ENCODE data around the gene TTN.
"Not testable (repeated sequence)": the region's sequence is repeated elsewhere in the genome, so short reads cannot be mapped to it uniquely, and the experiment has no call there.

Gene TTN

GRCh38 chr2:178526256-178526655, 281.0 kb downstream of the TTN start:
- DNase-seq = no peak

DNA sequence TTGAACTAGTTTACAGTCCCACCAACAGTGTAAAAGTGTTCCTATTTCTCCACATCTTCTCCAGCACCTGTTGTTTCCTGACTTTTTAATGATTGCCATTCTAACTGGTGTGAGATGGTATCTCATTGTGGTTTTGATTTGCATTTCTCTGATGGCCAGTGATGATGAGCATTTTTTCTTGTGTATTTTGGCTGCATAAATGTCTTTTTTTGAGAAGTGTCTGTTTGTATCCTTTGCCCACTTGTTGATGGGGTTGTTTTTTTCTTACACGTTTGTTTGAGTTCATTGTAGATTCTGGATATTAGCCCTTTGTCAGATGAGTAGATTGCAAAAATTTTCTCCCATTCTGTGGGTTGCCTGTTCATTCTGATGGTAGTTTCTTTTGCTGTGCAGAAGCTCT, 281.8 kb downstream of the TTN start:
- not testable (repeated sequence) for DNase-seq

DNA sequence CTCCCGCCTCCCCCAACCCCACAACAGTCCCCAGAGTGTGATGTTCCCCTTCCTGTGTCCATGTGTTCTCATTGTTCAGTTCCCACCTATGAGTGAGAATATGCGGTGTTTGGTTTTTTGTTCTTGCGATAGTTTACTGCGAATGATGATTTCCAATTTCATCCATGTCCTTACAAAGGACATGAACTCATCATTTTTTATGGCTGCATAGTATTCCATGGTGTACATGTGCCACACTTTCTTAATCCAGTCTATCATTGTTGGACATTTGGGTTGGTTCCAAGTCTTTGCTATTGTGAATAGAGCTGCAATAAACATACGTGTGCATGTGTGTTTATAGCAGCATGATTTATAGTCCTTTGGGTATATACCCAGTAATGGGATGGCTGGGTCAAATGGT, 282.2 kb downstream of the TTN start:
- DNase-seq = not testable (repeated sequence)

- no peak for DNase-seq
Observed at GRCh38 chr2:178523596-178524134, 283.6 kb downstream of the TTN start.

DNA sequence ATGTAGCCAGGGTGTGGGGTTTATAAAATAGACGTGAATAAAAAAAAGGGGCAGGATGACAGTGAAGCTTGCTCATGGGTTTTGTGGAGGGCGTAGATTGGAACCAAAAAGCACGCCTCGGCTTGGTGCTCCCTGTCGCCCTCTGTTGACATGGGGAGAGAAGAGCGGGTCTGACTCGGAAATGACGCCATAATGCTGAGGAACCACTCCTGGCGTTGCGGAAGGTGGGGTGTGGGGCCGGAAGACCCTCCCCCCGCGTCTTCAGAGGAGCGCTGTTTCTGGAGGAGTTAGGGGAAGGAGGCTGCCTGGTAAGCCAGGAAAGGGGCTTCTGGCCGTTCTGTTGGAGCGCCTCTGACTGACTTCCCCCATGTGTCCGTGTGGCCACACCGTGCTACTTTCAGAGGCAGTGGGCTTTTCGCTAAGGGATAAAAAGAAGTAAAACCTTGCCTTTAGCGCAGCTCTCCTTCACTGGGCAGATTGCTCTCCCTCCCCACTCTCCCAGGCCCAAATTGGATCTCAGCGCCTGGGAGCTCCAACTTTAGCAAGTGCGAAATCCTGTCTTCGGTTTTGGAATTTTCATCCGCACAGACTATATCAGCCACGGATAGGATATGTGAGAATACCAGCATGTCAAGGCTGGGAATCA, 284.1 kb downstream of the TTN start:
- peak; percentile 68 for DNase-seq

DNA sequence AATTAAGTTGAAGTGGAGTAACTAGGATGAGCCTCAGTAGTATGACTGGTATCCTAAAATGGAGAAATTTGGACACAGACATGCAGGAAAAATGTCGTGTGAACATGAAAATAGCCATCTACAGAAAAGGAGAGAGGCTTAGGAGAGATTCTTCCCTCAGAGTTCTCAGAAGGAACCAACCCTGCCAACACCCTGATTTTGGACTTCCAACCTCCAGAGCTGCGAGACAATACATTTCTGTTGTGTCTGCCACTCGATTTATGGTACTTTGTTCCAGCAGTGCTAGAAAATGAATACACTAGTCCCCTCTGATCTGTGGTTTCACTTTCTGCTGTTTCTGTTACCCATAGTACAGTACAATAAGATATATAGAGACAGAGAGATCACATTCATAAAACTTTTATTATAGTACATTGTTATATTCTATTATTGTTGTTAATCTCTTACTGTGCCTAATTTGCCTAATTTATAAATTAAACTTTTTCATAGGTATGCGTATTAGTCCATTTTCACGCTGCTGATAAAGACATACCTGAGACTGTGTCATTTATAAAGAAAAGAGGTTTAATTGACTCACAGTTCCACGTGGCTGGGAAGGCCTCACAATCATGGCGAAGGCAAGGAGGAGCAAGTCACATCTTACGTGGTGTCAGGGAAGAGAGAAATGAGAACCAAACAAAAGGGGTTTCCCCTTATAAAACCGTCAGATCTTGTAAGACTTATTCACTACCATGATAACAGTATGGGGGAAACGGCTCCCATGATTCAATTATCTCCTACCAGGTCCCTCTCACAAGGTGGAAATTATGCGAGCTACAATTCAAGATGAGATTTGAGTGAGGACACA, 285.7 kb downstream of the TTN start:
- DNase-seq = no peak

DNA sequence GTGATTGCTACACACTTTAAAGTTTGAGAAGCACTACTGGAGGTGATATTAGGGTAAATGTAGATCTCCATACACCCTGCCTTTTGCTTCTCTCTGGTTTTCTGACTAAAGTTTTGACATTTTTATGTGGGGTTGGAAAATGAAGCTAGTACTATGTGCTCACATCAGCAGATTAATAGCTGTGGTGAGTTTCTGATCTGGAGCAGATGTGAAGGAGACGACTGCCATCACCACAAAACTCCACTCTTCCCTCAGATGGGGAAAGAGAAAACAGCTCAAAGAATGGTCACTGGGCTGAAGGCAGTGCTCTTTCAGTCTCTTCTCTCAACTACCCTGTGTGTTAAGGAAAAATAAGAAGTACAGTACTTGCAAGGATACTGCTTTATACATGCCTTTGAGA, 289.7 kb downstream of the TTN start:
- no peak for DNase-seq

GRCh38 chr2:178514664-178515063, 292.6 kb downstream of the TTN start:
- no peak for DNase-seq

DNA sequence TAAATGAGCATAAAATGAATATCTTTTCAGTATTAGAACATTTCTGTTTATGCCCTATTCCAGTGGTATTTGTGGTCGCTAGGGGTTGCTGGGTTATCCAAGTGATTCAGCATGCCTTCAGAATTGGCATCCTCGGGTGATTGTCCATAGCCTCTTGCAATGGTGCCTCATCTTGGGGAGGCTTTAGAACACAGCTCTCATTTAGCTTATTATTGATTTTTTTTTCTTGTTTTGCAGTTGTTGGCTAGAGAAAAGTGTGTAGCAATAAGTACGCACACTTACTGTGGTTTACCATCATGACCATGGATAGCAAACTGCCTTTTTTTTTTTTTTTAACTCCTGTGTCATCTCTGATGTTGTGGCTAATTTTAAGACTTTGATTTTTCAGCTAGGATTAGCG, 293.3 kb downstream of the TTN start:
- no peak for DNase-seq

DNA sequence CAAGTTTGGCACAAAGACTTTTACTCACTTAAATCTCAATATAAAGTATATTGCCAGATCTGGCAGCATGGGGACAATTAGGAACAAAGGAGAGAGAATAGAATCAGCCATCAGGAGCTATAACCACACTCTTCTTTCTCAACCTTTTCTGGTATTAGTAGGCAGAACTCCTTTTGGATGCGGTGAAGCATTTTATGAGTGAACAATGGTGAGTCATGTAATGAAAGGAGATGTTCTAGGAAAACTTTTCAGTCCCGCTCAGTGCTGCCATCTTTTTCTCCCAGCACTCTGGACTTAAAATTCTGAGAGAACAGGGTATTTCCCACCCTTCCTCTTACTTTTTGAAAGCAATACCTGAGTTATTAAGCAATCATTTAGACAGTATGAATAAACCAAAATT, 294.7 kb downstream of the TTN start:
- no peak for DNase-seq

- DNase-seq = no peak
Observed at GRCh38 chr2:178510384-178510783, 296.8 kb downstream of the TTN start.

DNA sequence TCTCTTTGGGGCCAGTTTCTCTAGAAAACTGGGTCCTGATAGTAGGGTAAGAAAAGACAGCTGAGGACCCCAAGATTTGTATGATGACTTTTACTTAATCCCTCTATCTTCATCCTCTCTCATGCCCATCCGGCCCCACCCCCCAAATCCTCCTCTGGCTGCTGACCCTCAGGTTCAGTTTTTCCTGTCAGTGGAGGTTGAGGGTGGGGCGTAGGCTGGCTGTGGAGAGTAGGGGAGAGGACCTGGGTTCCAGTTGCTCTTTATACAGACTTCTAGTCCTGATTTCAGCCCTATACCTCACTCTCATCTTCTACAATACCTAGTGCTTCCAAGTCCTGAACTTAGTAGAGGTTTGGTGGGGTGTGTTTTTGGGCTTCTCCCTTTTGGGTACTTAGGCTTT, 298.6 kb downstream of the TTN start:
- DNase-seq = no peak

DNA sequence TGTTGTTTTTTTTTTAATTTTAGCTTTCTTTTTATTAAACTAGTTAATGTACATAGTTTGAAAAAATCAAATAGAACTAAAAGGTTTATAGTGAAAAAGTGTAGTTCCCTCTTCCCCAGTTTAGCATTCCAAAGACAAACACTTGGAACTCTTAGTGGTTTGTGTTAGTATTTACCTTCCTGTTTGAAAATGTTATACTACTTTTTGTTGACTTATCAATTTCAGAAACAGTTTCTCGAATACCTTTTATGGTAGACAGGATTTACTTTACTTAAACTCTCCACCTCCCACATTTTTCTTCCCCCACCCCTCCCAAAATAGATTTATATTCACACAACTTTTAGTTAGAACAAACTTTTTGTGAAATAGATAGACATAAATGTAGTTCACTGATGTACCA, 300.3 kb downstream of the TTN start:
- DNase-seq = no peak

DNA sequence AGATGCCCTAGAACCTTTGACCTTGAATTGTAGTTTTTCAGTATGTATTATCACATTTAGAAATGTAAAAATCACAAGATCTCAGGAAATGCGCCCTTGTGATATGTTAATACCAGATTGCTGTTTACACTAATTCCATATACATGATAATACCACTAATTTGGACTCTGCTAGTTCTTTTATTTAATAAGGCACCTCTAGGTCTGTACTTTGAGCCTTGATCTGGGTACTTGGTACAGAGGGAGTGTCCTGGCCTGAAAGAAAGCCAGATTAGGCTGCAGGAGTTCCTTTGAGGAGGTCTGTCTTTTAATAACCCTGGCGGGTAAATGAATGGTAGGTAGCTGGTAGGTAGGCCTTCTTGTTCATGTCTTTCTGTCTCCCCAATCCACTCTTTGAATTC, 300.7 kb downstream of the TTN start:
- DNase-seq = no peak

DNA sequence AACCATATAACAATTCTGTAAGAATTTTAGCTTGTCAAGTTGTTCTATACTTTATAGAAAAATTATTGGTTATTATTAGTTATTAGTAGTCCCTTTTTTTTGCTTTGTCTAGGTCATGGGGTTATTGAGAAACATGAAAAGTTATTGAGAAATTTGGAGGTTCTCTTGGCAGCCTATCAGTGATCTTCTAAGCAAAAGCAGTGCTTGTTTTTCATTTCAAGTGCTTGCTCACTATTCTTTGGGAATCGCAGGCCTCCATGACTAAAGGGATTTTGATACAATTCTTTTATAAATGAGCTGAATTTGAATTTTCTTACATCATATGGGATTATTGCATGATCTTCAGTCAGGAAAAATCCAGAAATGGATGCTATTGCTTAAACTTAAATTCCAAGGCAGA, 301.1 kb downstream of the TTN start:
- DNase-seq = no peak

- no peak for DNase-seq
Observed at GRCh38 chr2:178502751-178503150, 304.5 kb downstream of the TTN start.

GRCh38 chr2:178499640-178500039, 307.6 kb downstream of the TTN start:
- no peak for DNase-seq

GRCh38 chr2:178498137-178498536, 309.1 kb downstream of the TTN start:
- no peak for DNase-seq

DNA sequence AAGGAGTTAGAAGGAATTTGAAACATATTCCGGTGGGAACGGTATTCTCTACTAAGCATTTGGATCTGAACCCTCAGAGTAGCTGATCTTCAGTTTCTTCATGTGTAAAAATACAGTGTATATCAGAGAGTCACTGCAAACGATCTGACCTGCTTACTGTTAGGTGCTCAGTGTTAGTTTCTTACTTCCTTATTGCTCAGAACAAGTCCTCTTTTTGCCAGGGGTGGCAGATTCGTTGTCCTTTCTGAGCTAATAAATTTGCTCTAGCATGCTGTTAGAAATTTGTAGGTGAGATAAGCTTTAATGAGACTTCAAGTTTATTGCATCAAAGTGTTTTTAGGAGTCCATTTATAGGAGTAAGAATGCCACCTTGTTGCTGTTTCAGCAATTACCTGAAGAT, 311.2 kb downstream of the TTN start:
- no peak for DNase-seq

- no peak for DNase-seq
Observed at GRCh38 chr2:178491612-178492011, 315.6 kb downstream of the TTN start.

DNA sequence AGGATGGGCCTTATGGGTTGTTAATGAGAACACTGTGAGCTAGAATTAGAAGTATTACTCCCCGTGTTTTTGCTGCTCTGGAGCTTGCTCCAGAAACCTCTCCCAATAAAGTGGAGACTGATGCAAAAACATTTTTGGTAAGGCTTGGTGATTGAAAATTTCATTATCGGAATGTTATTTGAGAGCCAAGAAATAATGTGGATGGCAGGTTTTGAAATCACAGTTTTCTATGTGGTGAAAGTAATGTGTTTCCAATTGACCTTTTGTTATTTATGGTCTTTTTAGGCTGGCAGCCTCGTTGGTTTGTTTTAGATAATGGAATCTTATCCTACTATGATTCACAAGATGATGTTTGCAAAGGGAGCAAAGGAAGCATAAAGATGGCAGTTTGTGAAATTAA, 321.9 kb downstream of the TTN start:
- no peak for DNase-seq

DNA sequence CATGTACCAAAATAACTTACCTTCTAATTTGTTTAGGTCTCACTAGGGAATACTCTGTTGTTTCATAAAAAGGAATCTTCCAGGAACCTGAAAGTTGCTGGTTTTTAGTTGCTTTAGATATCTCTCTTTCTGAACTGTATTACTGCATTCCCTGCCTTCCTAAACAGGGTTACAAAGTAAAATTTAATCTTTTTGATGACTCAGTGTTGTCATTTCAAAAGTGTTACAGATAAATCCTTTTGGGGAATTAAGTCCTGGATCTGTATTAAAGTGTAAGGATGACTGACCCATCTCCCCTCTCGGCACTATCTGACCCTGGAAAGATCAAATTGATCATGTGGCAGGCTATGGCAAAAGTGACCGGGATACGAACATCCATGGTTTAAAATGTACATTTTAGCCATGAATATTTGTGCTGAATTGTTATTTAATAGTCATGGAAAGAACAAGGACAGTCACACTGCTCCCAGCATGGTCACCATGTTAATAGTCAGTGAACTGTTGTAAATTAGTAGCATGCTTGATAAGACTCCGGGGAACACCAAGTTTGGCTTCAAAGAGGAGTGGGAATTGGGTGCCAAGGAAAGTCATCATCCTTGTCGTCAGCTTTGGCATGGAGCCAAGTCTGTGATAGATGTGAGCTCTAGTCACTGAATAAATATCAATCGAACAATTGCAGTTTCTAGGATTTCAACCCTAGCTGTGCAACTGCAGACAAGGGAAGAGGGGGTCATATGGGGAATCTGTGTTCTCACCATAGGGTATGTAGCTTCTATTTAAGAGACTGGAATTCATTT, 322.8 kb downstream of the TTN start:
- DNase-seq = peak; percentile 81

GRCh38 chr2:178482437-178482836, 324.8 kb downstream of the TTN start:
- peak; percentile 57 for DNase-seq
